HL-60 (cell line): ENCODE results near the gene MRPS12.

ENCODE experiments used
- POLR2AphosphoS5 ChIP-seq: IDR thresholded peaks from 2 replicates; pipeline ENCODE4 v1.6.1; 2012; ENCODE audit warnings: low read depth
- TF ChIP-seq, protein P1 (sequence below): IDR thresholded peaks from one replicate; pipeline ENCODE4 v1.5.1; 2011; ENCODE audit warnings: low read length, control low read depth, inconsistent platforms; ENCODE audit not compliant: insufficient read depth

DNA sequence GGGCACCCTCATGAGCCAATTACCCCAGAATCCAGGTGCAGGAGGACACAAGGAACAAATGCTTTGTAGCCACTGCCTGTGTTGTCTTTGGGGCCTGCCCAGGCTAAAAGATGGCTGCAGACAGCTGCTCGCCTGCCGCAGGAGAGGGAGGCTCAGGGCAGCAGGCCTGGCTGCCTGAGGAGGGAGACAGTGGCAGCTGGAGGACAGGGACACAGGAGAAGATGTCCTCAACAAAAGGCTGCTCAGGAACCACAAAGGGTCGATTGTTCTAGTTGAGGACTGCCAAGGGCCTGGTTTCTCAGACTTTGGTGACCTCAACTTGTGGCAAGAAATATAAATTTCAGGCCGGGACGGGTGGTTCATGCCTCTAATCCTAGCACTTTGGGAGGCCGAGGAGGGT is 39.0 kb upstream of the MRPS12 start:
- TF ChIP-seq, protein P1, sequence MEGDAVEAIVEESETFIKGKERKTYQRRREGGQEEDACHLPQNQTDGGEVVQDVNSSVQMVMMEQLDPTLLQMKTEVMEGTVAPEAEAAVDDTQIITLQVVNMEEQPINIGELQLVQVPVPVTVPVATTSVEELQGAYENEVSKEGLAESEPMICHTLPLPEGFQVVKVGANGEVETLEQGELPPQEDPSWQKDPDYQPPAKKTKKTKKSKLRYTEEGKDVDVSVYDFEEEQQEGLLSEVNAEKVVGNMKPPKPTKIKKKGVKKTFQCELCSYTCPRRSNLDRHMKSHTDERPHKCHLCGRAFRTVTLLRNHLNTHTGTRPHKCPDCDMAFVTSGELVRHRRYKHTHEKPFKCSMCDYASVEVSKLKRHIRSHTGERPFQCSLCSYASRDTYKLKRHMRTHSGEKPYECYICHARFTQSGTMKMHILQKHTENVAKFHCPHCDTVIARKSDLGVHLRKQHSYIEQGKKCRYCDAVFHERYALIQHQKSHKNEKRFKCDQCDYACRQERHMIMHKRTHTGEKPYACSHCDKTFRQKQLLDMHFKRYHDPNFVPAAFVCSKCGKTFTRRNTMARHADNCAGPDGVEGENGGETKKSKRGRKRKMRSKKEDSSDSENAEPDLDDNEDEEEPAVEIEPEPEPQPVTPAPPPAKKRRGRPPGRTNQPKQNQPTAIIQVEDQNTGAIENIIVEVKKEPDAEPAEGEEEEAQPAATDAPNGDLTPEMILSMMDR = no peak
- no peak for TF ChIP-seq POLR2AphosphoS5
